SIG-M5 treated with dmso at 0.1 percent for 504 hours (cell line): ENCODE measurements around the gene NPEPPS.
A peak's percentile ranks its signal among the peaks of the same experiment; 100 is the strongest.

Experiments used
- DNase-seq: peaks from one replicate; lab custom pipeline; 2025; ENCODE audit not compliant: unreplicated experiment; lab: John Stamatoyannopoulos, UW

Gene NPEPPS

DNA sequence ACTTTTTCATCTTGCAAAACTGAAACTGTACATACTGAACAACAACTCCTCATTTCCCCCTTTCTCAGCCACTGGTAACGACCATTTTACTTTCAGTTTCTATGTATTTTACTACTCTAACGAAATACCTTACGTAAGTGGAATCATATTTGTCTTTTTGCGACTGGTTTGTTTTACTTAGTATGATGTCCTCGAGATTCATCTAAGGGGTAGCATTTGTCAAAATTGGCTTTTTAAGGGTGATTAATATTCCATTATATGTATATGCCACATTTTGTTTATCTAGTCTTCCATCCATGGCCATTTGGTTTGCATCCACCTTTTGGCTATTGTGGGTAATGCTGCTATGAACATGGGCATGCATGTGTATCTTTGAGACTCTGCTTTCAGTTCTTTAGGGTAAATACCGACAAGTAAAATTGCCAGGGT, 129.2 kb downstream of the NPEPPS start:
- peak; percentile 89 for DNase-seq

DNA sequence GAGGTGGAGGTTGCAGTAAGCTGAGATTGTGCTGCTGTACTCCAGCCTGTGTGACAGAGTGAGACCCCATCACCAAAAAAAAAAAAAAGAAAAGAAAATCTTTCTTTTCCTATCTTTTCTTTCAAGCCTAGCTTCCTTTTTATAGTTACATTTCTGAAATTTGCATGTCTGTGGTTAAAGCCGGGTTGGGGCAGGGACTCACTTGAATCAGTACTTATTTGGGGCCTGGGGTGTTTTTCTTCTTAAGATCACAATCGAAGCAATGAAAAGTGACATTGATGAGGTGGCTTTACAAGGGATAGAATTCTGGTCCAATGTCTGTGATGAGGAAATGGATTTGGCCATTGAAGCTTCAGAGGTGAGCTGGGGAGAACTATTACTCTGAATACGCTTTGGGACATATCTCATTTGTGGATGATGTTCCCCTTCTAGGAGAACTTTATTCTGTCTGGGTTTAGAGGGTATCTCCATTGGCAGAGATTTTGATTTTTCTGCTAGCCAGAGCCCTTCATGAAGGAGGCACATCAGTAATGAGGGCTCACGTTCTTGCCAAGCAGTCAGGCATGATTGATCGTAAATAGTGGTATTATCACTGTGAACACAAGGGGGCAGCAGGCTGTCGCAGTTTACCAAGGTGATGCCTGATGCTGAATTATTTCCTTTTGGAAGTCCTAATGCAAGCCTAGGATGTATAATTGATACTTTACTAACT, 133.2 kb downstream of the NPEPPS start:
- DNase-seq, result peak; percentile 61

DNA sequence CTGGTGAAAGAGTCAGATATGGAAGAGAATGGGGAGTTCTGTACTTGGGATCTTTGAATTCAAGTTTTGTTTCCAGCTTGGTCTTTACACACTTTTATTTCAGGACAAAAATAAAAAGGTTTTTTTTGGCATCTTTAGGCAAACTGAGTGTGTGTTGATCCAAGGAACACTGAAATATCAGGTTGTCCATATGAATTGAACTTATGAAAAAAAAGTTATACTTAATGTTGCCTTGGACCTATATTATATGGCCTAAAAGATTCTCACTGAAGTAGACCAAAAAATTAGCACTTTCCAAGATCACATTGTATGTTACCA, 133.7 kb downstream of the NPEPPS start:
- no peak for DNase-seq

DNA sequence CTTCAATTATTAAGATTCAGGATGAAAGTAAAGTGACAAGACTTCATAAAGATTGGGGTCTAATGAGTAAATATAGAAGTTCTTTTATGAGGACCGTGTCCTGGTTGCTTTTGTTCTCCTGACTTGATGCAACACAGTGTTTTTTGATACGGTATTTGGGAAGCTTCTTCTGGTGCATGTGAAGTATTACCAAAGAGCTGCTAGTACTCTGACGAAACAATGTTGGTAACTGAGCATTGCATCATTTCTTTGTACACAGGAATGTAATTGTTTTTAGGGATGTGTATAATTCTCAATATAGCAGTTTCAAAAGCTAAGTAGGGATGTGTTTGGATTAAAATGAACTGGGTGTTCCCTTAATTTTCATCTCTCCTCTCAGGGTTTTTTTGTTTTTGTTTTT, 134.7 kb downstream of the NPEPPS start:
- peak; percentile 70 for DNase-seq

DNA sequence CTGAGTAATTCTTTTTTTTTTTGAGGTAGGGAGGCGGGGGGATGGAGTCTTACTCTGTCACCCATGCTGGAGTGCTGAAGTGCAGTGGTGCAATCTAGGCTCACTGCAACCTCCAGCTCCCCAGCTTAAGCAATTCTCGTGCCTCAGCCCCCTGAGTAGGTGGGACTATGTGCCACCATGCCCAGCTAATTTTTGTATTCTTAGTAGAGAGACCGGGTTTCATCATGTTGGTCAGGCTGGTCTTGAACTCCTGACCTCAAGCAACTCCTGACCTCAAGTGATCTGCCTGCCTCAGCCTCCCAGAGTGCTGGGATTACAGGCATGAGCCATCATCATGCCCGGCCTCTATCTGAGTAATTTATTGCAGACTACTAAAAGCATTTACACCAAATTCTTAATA, 138.2 kb downstream of the NPEPPS start:
- peak; percentile 21 for DNase-seq

DNA sequence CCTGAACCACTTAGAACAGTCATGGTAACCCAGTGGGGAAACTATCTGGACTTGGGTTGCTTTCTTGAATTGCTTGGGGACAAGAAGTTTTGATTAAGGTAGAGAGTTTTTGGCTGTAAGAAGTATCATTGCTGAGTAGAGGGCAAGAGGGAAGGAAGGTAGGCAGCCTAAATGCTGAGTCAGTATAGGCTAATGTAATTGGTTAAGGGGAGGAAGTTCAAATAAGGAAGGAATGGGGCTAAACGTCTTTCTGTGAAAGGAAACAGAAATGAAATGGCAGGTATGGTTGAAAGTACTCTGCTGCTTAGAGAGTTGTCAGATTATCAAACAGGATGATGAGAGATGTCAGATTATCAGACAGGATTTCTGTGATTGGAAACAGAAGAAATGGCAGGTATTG, 139.2 kb downstream of the NPEPPS start:
- peak; percentile 50 for DNase-seq
